IgD-negative memory B cell (primary cell): Measurements from ENCODE around the gene HS3ST5. TPM values are rescaled to one million over a fixed set of nuclear protein-coding genes. Genes with fewer than 3 reads are reported as not detected.
A peak's percentile ranks its signal among the peaks of the same experiment; 100 is the strongest.

Experiments used
- H3K27ac Mint-ChIP-seq, 3 donors: one replicate each; pipeline ENCODE4 v1.8.0; 2020 to 2022; ENCODE audit warnings: mild to moderate bottlenecking in 3 of 3, mixed read lengths in 3 of 3, moderate library complexity in 1 of 3
- H3K27me3 Mint-ChIP-seq: one replicate; pipeline ENCODE4 v1.8.0; 2021; ENCODE audit warnings: mixed read lengths
- H3K36me3 Mint-ChIP-seq: one replicate; pipeline ENCODE4 v1.8.0; 2020; ENCODE audit warnings: mild to moderate bottlenecking, mixed read lengths
- H3K4me1 Mint-ChIP-seq, 3 donors: one replicate each; pipeline ENCODE4 v1.8.0; 2020 to 2022; ENCODE audit warnings: mixed read lengths in 3 of 3, mild to moderate bottlenecking in 1 of 3
- H3K4me3 Mint-ChIP-seq, 4 donors: one replicate each; pipeline ENCODE4 v1.8.0; 2020 to 2022; ENCODE audit warnings: mild to moderate bottlenecking in 4 of 4, mixed read lengths in 4 of 4, moderate library complexity in 3 of 4
- H3K9me3 Mint-ChIP-seq, 3 donors: one replicate each; pipeline ENCODE4 v1.8.0; 2020 to 2021; ENCODE audit warnings: mixed read lengths in 3 of 3, mild to moderate bottlenecking in 1 of 3
- polyA plus RNA-seq: library from polyadenylated mRNA; unstranded; fragments of 300-500 nt; fragmentation: Illumina TruSeq; gene quantifications from one replicate; pipeline ENCODE4 v1.2.3, GENCODE V29; 2021

Gene HS3ST5
- polyA plus RNA-seq, 1 donor from 2014 or later, result not detected

DNA sequence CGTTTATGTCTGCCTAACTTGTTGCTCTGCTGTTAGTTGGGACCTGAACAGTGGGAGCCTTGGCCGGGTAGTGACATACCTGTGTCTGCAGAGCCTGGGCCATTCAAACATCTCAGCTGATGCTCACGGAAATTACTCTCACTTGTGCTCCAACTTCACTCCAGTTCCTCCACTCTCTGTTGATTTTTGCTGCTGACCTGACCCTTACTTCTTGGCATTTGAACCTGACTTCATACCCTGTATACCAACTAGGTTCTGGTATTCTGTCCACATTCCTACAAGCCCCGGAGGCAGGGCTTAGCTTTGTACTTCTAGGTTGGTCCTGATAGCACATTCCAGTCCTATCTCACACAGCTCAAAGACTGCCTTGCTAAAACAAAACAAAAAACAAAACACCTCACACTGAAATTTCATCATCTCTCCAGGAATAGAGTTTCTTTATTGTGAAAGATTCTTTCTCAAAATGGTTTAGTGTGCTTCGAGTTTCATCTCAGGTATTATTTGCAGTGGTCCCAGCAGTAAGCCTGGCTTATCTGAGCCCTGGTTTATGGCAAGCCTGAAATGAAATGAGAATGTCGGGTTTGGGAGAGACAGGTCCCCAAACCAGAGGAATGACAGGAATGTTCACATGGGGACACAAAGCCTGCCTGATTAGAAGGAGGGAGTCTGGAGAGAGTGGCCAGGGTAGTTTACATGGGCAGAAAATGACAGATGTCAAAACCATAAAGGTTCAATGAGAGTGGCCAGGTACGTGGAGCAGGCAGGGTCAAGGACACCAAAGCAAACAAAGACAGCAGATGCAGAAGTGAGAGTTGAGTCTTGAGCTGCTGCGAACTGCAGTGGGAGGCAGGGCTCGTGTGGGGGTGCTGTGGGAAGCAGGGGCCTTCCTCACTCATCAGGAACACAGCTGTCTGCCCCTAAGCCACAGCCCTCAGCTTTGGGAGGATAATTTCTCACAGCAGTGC, 197.7 kb downstream of the HS3ST5 start:
- peaks cover 0 to 8% (median 3%) of the 10 kb centered on the region in 3 donors for H3K9me3 Mint-ChIP-seq
- H3K4me1 Mint-ChIP-seq, result no peaks in the 10 kb centered on the region
- H3K36me3 Mint-ChIP-seq, result no peaks in the 10 kb centered on the region
- H3K27ac Mint-ChIP-seq, result no peak overlapping the region
- H3K4me3 Mint-ChIP-seq, result peak overlapping the region in 1 of 4 donors; percentile 42
- no peaks in the 10 kb centered on the region for H3K27me3 Mint-ChIP-seq

DNA sequence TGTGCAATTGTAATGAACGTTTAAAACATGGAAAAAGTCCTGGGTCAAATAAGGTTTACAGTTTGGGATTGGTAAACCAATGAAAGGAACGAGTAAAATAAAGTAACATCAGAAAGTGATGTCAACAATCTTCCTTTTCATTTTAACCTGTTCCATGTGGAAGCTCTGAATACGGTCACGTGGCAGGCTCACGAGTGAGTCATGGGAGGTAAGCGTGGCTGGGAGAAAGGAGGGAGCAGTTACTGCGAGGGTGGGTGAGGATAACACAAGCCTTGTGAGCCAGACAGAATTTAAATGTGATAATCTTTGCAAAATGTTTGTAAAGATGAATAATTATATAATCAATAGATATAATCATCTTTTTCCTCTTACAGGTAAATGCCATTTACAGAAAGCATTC, 200.6 kb downstream of the HS3ST5 start:
- Mint-ChIP-seq H3K4me3 (no peak overlapping the region), H3K4me1 (no peaks in the 10 kb centered on the region), H3K36me3 (no peaks in the 10 kb centered on the region), H3K27ac (no peak overlapping the region), H3K27me3 (peaks cover 10% of the 10 kb centered on the region), H3K9me3 (peaks cover 0 to 7% (median 3%) of the 10 kb centered on the region in 3 donors)

DNA sequence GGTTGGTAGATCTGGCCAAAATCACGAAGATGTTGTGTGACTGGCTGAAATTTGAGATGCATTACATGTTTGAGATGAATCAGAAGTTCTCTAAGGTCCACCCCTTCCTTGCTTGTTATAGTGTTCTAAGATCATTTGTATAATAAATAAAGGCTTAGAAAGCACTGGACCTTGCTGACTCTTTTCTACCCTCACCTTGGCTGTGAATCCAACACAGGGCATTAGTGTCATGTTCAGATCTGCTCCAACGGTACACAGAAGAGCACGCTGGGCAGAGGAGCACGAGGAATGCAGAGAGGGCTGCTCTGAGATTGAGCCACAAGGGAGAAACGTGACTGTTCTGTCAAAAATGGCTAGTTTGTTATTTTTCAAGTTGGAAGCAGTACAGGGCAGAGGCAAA, 202.4 kb downstream of the HS3ST5 start:
- Mint-ChIP-seq H3K9me3 (peaks cover 0 to 2% (median 0%) of the 10 kb centered on the region in 3 donors), H3K36me3 (no peaks in the 10 kb centered on the region), H3K27ac (no peak overlapping the region), H3K4me1 (no peaks in the 10 kb centered on the region), H3K4me3 (no peak overlapping the region), H3K27me3 (peaks cover 15% of the 10 kb centered on the region)

DNA sequence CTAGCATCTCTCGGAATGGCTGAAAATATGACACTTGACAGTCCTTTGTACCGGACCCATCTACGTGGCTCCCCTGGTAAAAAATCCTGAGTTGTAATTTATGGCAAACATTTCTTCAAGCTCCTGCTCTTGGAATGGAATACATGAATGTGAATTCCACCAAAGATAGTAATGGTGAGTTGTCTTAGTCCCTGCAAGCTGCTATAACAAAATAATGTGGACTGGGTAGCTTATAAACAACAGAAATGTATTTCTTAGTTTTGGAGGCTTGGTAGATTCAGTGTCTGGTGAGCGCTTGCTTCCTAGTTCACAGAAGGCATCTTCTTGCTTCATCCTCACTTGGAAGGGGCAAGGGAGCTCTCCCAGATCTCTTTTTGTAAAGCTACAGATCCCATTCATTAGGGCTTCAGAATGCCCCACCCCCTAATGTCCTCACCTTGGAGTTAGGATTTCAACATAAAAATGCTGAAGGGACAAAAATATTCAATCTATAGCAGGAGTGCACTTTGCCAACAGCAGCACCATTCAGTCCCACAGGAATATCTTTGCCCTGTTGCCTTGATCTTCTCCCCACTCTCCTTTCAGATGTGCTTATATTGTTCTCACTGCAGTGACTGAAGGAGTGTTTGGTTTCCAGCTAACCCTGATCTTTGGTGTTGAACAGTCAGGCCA, 204.1 kb downstream of the HS3ST5 start:
- peaks cover 21% of the 10 kb centered on the region for H3K27me3 Mint-ChIP-seq
- no peaks in the 10 kb centered on the region for H3K36me3 Mint-ChIP-seq
- H3K4me1 Mint-ChIP-seq, result no peaks in the 10 kb centered on the region
- peaks cover 0 to 2% (median 0%) of the 10 kb centered on the region in 3 donors for H3K9me3 Mint-ChIP-seq
- no peak overlapping the region for H3K4me3 Mint-ChIP-seq
- H3K27ac Mint-ChIP-seq, result no peak overlapping the region

DNA sequence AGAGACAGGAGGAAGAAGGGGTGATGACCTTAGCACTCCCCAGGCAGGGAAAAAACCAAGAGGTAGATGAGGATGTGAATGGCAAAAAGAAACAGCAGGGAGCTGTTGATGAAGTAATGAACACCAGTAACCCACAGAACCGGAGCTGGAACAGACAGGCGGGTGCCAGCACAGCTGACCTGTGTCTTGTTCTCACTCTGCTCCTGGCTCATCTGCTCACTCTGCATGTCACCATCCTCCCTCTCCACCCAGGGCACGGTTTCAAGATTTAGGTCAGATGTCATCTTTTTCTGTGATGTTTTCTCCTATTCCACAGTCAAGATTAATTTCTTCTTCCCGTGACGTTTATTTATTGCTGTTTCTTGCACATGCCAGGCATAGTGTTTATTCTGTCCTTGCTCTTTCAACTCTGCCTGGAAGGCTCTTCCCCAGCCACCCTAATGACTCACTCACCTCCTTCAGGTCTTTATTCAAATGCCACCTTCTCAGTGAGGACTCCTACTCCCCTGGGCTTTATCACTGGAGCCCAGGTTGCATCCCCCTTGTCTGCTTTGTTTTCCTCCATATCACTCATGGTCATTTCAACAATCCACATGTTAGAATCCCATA, 207.4 kb downstream of the HS3ST5 start:
- Mint-ChIP-seq H3K4me3 (no peak overlapping the region), H3K27ac (no peak overlapping the region), H3K27me3 (peaks cover 21% of the 10 kb centered on the region), H3K9me3 (peaks cover 0 to 2% (median 0%) of the 10 kb centered on the region in 3 donors), H3K4me1 (no peaks in the 10 kb centered on the region), H3K36me3 (no peaks in the 10 kb centered on the region)

DNA sequence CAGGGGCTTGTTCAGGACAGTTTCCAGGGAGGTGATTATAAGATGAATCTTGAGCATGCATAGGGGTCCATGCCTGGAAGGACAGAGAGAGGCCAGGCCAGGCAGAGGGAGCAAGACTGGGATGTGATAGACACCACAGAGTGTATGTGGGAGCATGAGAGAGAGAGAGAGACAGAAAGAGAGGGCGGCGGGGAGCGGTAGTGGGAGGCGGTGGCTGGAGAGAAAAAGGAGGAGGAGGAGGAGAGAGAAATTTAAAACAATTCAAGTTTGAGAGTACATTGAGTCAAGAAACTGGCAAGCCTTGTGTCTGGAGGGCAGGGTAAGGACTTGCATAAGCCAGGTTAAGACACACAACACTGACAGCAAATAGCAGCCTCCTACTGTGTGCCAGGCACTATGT, 209.0 kb downstream of the HS3ST5 start:
- Mint-ChIP-seq H3K36me3 (no peaks in the 10 kb centered on the region), H3K4me3 (no peak overlapping the region), H3K4me1 (no peaks in the 10 kb centered on the region), H3K9me3 (no peaks in the 10 kb centered on the region), H3K27ac (no peak overlapping the region), H3K27me3 (peaks cover 16% of the 10 kb centered on the region)

DNA sequence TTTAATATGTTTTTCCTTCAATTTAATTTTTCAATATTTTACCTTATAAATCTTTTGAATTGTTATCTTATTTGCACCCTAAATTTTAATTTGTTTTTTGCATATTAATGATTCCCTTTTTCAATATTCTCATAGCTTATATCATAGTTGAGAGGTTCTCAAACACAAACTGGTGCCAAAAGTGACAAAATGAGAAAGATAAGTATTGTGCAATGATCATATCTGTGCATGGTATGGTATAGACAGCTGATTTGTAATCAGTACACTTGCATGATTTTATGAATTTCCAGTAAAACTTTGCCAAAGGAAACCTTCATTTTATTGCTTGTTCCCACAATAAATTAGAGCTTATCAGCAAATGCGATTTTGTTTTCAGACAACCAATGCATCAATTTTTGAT, 210.9 kb downstream of the HS3ST5 start:
- H3K27me3 Mint-ChIP-seq, result peaks cover 11% of the 10 kb centered on the region
- no peak overlapping the region for H3K4me3 Mint-ChIP-seq
- H3K4me1 Mint-ChIP-seq, result no peaks in the 10 kb centered on the region
- H3K36me3 Mint-ChIP-seq, result no peaks in the 10 kb centered on the region
- no peaks in the 10 kb centered on the region for H3K9me3 Mint-ChIP-seq
- H3K27ac Mint-ChIP-seq, result no peak overlapping the region

DNA sequence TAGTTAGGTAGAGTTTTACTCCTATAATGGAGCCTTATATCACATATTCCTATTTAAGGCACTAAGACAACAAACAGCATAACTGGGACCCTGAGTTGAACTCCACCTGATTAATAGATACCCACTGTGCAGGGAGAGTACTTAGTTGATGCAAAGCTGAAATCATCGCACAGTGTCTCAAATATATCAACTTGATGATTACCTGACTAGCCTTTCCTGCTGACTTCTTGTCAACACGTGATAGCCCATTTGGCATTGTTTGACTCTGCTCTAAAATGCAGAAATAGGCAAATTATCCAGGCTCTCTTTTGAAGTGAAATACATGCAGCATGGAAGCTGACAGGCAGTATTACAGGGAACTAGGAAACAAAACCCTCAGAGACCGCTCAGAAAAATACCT, 217.2 kb downstream of the HS3ST5 start:
- no peak overlapping the region for H3K27ac Mint-ChIP-seq
- H3K4me1 Mint-ChIP-seq, result no peaks in the 10 kb centered on the region
- H3K9me3 Mint-ChIP-seq, result peaks cover 0 to 2% (median 0%) of the 10 kb centered on the region in 3 donors
- H3K27me3 Mint-ChIP-seq, result no peaks in the 10 kb centered on the region
- H3K4me3 Mint-ChIP-seq, result no peak overlapping the region
- no peaks in the 10 kb centered on the region for H3K36me3 Mint-ChIP-seq

DNA sequence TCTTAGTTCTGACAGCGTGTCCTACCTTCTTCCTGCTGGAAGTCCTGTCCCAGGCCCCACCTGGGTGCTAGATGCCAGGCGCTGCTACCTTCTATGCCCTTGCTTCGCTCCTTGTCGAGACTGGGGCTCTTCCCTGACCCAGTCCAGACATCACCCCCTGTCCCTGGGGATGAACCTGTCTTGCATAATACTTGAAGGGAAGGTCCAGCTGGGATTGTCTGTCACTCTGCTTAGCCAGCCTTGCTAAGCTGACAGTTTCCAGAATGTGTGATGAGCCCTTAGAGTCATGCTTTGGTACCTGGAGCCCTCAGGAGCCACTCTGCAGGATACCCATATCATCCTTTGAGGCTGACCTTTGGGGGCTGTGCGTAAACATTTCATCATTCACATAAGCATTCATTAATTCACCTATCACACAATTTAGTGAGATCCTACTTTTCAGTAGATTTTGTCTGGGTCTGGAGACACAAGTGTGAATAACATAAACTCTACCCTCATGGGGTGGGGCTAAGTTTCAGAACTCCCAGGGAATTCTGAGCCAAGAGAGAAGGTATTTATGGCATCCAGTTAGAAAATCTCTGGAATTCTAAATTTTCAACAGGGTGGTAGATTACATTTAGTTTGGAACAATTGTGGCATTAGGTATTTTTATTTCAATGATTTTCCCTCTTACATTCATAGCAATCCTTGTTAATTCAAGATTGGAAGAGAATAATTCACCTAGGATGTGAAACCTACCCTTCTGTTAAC, 220.7 kb downstream of the HS3ST5 start:
- Mint-ChIP-seq H3K27me3 (no peaks in the 10 kb centered on the region), H3K27ac (no peak overlapping the region), H3K36me3 (no peaks in the 10 kb centered on the region), H3K9me3 (peaks cover 0 to 2% (median 2%) of the 10 kb centered on the region in 3 donors), H3K4me1 (no peaks in the 10 kb centered on the region), H3K4me3 (no peak overlapping the region)

DNA sequence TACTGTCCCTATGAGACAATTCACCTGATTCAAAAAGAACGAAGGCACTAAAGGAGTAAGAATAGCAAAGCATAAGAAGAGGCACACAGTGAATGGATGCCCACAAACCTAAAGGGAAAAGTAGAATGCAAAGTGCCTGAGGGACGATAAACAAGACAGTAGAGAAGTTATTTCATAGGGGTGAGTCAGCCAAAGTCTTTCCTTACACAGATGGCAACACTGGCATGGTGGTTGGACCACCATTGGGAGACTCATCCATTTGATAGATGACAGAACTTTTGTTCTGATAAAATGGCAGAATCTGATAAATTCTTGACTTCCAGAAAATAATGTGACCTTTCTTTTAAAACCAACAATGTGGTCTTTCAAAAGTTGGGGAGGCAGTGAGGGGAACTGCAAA, 223.8 kb downstream of the HS3ST5 start:
- H3K27me3 Mint-ChIP-seq, result no peaks in the 10 kb centered on the region
- H3K36me3 Mint-ChIP-seq, result no peaks in the 10 kb centered on the region
- H3K9me3 Mint-ChIP-seq, result peaks cover 0 to 2% (median 2%) of the 10 kb centered on the region in 3 donors
- H3K27ac Mint-ChIP-seq, result no peak overlapping the region
- no peaks in the 10 kb centered on the region for H3K4me1 Mint-ChIP-seq
- H3K4me3 Mint-ChIP-seq, result no peak overlapping the region

DNA sequence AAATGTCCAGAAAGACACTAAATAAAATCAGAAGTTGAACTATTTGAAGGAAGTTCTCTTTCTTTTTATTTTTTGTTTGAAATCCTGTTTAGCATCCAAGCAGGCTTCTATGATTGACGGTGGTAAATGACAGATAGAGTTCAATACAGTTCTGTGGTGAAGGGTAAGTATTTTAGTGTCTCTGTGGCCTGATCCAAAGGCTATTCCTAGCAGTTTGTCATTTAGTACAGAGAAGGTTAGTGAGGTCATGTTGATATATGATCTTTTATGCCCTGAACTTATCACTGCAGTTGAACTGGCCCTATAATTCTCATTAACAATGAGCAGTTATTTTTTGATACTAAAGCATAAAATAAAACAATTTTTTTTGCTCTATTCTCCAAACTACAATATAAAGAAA, 227.2 kb downstream of the HS3ST5 start:
- peaks cover 0 to 4% (median 0%) of the 10 kb centered on the region in 3 donors for H3K9me3 Mint-ChIP-seq
- no peaks in the 10 kb centered on the region for H3K4me1 Mint-ChIP-seq
- no peak overlapping the region for H3K27ac Mint-ChIP-seq
- no peak overlapping the region for H3K4me3 Mint-ChIP-seq
- peaks cover 2% of the 10 kb centered on the region for H3K27me3 Mint-ChIP-seq
- H3K36me3 Mint-ChIP-seq, result no peaks in the 10 kb centered on the region

DNA sequence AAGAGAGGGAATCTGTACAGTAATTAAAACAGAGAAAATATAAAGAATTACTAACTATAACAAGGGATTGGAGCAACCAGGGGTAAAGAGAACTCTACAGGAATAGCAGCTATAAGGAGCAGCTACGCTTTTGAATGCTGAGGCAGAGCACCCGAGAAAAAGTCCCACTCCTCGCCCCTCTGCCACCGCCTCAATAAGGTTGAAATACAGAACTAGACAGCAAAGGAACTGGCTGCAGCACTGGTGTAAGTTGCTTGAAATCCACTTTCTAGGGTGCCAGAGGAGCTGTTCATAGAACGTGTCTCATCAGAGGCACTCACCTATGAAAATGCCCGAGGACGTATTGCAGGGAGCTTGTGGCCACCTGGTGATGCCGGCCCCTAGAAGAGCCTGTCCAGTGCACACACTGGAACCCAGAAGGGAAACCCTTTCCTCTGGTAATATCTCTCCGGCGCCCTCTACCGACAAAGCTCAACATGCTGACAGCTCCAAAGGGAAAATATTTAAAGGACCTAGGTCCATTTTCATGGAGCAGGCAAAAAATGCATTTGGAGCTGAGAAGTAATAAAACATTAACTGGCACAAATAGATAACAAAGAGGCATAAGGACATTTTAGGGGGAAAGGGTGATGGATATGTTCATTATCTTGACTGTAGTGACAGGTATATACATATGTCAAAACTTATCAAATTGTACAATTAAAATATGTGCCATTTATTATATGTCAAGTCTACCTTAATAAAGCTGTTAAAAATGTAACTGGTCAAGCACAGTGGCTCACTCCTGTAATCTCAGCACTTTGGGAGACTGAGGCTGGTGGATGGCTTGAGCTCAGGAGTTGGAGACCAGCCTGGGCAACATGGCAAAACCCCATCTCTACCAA, 234.5 kb downstream of the HS3ST5 start:
- H3K27ac Mint-ChIP-seq, result no peak overlapping the region

DNA sequence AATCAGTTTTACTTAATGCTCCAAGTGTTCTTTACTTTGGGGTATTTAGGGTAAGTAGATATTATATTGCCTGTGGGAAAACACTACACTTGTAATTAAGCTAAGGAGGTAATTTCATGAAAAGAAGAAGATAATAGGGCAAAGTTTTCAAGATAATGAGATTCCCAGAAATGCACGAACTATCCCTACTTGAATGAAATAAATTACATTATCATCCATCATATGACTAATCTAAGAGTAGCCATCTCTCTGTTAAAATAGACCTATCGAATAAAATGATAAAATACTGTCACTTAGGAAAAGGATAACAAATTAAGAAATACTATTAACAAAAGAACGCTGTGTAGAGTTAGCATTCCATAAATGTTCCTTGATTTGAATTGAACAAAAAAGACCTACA, 236.8 kb downstream of the HS3ST5 start:
- Mint-ChIP-seq H3K9me3 (no peaks in the 10 kb centered on the region), H3K4me3 (no peak overlapping the region), H3K4me1 (no peaks in the 10 kb centered on the region), H3K36me3 (no peaks in the 10 kb centered on the region), H3K27me3 (peaks cover 2% of the 10 kb centered on the region), H3K27ac (no peak overlapping the region)

More for the DNA sequence above, 234.5 kb downstream of the HS3ST5 start:
- Mint-ChIP-seq H3K9me3 (peaks cover 0 to 2% (median 0%) of the 10 kb centered on the region in 3 donors), H3K27me3 (peaks cover 3% of the 10 kb centered on the region), H3K4me1 (no peaks in the 10 kb centered on the region), H3K36me3 (no peaks in the 10 kb centered on the region), H3K4me3 (no peak overlapping the region)

DNA sequence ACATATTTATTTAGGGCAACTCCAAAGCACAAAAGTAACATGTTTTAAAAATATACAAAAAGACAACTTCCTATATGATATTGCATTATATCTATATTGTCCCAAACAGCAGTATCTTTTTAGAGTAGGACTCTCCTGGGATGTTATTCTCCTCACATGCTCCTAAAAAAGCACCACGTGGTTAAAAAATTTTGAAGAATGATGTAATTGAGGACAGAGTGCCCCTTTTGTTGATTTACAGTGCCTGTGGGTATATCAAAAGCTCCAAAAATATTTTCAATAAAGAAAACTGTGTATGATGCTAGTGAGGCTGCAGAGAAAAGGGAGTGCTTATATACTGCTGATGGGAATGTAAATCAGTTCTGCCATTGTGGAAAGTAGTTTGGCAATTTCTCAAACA, 241.6 kb downstream of the HS3ST5 start:
- no peak overlapping the region for H3K4me3 Mint-ChIP-seq
- no peaks in the 10 kb centered on the region for H3K9me3 Mint-ChIP-seq
- H3K27me3 Mint-ChIP-seq, result no peaks in the 10 kb centered on the region
- H3K36me3 Mint-ChIP-seq, result no peaks in the 10 kb centered on the region
- no peak overlapping the region for H3K27ac Mint-ChIP-seq
- H3K4me1 Mint-ChIP-seq, result no peaks in the 10 kb centered on the region
